BE2C (cell line): Measurements from ENCODE around the gene IQSEC1.

ENCODE experiments used
- DNase-seq: peaks from one replicate; pipeline ENCODE4 v3.0.0-alpha.2; 2020
- H3K27me3 ChIP-seq: fragments of 250-450 bp; sonication (Bioruptor Pico); 2 replicates; pipeline ENCODE4 v1.5.1; 2020; ENCODE audit warnings: mild to moderate bottlenecking
- H3K36me3 ChIP-seq: fragments of 250-450 bp; sonication (Bioruptor Pico); 2 replicates; pipeline ENCODE4 v1.5.1; 2020; ENCODE audit warnings: mild to moderate bottlenecking
- H3K4me1 ChIP-seq: fragments of 250-450 bp; sonication (Bioruptor Pico); 2 replicates; pipeline ENCODE4 v1.5.1; 2020
- H3K4me3 ChIP-seq: 2 replicates; pipeline ENCODE4 v1.5.1; 2011; ENCODE audit warnings: low read depth, low read length
- H3K9me3 ChIP-seq: fragments of 250-450 bp; sonication (Bioruptor Pico); 2 replicates; pipeline ENCODE4 v1.5.1; 2020
- CTCF ChIP-seq: IDR thresholded peaks from 2 replicates; pipeline ENCODE4 v1.5.1; 2012; ENCODE audit warnings: mild to moderate bottlenecking, low read depth, low read length

The IQSEC1 gene

GRCh38 chr3:12891985-12892839 is 181.0 kb downstream of the IQSEC1 start:
- Histone ChIP-seq H3K27me3 (no peaks in the 10 kb centered on the region), H3K4me3 (no peak overlapping the region), H3K36me3 (no peaks in the 10 kb centered on the region), H3K4me1 (no peaks in the 10 kb centered on the region), H3K9me3 (no peaks in the 10 kb centered on the region)
- TF ChIP-seq CTCF: peak; percentile 77
- peak; percentile 39 for DNase-seq

GRCh38 chr3:12891391-12891984 is 181.7 kb downstream of the IQSEC1 start:
- no peaks in the 10 kb centered on the region for H3K9me3 ChIP-seq
- no peak for DNase-seq
- H3K27me3 ChIP-seq: no peaks in the 10 kb centered on the region
- H3K36me3 ChIP-seq: no peaks in the 10 kb centered on the region
- no peak overlapping the region for H3K4me3 ChIP-seq
- no peak for TF ChIP-seq CTCF
- H3K4me1 ChIP-seq: no peaks in the 10 kb centered on the region

GRCh38 chr3:12890610-12891390 is 182.4 kb downstream of the IQSEC1 start:
- Histone ChIP-seq H3K27me3 (no peaks in the 10 kb centered on the region), H3K36me3 (no peaks in the 10 kb centered on the region), H3K4me1 (no peaks in the 10 kb centered on the region), H3K4me3 (no peak overlapping the region), H3K9me3 (no peaks in the 10 kb centered on the region)
- TF ChIP-seq CTCF: no peak
- DNase-seq: no peak

GRCh38 chr3:12886736-12887135 is 186.5 kb downstream of the IQSEC1 start:
- Histone ChIP-seq H3K27me3 (no peaks in the 10 kb centered on the region), H3K4me3 (no peak overlapping the region)

GRCh38 chr3:12886106-12886679 is 187.0 kb downstream of the IQSEC1 start:
- DNase-seq: no peak
- no peak for TF ChIP-seq CTCF
- Histone ChIP-seq H3K4me1 (no peaks in the 10 kb centered on the region), H3K36me3 (no peaks in the 10 kb centered on the region), H3K27me3 (no peaks in the 10 kb centered on the region), H3K4me3 (no peak overlapping the region), H3K9me3 (no peaks in the 10 kb centered on the region)

More at GRCh38 chr3:12886736-12887135, 186.5 kb downstream of the IQSEC1 start:
- Histone ChIP-seq H3K4me1 (no peaks in the 10 kb centered on the region), H3K9me3 (no peaks in the 10 kb centered on the region), H3K36me3 (no peaks in the 10 kb centered on the region)
- no peak for DNase-seq
- no peak for TF ChIP-seq CTCF
